Measurements from ENCODE around the gene CAMK2B.

CAMK2B gene

DNA sequence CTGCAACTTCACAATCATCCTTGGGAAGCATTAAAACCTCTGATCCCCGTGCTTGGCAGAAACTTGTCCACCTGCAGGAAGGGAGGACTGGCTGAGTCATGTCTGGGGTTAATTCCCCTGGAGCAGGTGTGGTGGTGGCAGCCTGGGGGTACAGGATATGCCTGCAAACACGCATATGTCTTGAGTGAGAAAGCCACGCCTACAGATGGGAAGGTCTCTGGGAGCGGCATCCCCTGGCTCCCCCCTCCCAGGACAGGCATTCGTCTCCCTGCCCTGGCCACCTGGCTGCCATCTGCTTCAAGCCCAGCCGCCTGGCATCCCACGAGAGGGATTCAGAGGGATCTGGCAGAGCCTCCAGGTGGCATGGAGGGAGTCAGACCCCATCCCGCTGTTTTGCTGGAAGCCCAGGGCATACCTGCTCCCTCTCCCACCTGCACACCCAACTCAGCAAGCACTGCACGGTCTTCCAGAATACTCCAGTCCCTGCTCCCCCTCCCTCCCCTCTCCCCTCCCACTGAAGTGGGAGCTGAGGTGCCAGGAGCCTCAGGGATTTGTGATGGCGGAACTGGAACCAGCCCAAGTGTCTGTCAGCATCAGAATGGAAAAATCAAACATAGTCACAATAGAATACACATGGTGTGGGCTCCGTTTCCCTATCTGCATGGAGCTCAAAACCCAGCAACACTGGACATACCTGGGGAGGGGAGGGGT is 61.0 kb downstream of the CAMK2B start:
- TF ChIP-seq, protein P1, sequence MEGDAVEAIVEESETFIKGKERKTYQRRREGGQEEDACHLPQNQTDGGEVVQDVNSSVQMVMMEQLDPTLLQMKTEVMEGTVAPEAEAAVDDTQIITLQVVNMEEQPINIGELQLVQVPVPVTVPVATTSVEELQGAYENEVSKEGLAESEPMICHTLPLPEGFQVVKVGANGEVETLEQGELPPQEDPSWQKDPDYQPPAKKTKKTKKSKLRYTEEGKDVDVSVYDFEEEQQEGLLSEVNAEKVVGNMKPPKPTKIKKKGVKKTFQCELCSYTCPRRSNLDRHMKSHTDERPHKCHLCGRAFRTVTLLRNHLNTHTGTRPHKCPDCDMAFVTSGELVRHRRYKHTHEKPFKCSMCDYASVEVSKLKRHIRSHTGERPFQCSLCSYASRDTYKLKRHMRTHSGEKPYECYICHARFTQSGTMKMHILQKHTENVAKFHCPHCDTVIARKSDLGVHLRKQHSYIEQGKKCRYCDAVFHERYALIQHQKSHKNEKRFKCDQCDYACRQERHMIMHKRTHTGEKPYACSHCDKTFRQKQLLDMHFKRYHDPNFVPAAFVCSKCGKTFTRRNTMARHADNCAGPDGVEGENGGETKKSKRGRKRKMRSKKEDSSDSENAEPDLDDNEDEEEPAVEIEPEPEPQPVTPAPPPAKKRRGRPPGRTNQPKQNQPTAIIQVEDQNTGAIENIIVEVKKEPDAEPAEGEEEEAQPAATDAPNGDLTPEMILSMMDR (IDR thresholded peaks at IDR 0.05; ENCODE audit: insufficient read depth, low read length, poor library complexity, severe bottlenecking): no peak
- no peak for TF ChIP-seq EZH2phosphoT487 (conservative IDR thresholded peaks at IDR 0.05; ENCODE audit: low read length)
- H3K9ac ChIP-seq (ENCODE audit: low read length): no peak overlapping the region
- no peaks in the 10 kb centered on the region for H3K27me3 ChIP-seq (ENCODE audit: low read length)
- H2AFZ ChIP-seq (ENCODE audit: low read depth, low read length, severe bottlenecking): no peak overlapping the region
- no peaks in the 10 kb centered on the region for H4K20me1 ChIP-seq (ENCODE audit: low read depth, low read length)
- no peaks in the 10 kb centered on the region for H3K9me2 ChIP-seq (replicated peaks; ENCODE audit: insufficient read depth, low read length)
- H3K4me2 ChIP-seq (ENCODE audit: low read depth, low read length, poor library complexity, severe bottlenecking): no peak overlapping the region
- H3F3A ChIP-seq (ENCODE audit: insufficient read depth): no peaks in the 10 kb centered on the region
- no peaks in the 10 kb centered on the region for H3K79me2 ChIP-seq (ENCODE audit: insufficient read depth, low read length)
- H3K9me3 ChIP-seq (ENCODE audit: insufficient read depth, low read length): no peaks in the 10 kb centered on the region
- no peaks in the 10 kb centered on the region for H3K36me3 ChIP-seq (ENCODE audit: low read length)
- no peak overlapping the region for H3K27ac ChIP-seq (ENCODE audit: low read depth, low read length)
- no peak overlapping the region for H3K4me3 ChIP-seq (ENCODE audit: insufficient read depth, low read length, poor library complexity, severe bottlenecking)

DNA sequence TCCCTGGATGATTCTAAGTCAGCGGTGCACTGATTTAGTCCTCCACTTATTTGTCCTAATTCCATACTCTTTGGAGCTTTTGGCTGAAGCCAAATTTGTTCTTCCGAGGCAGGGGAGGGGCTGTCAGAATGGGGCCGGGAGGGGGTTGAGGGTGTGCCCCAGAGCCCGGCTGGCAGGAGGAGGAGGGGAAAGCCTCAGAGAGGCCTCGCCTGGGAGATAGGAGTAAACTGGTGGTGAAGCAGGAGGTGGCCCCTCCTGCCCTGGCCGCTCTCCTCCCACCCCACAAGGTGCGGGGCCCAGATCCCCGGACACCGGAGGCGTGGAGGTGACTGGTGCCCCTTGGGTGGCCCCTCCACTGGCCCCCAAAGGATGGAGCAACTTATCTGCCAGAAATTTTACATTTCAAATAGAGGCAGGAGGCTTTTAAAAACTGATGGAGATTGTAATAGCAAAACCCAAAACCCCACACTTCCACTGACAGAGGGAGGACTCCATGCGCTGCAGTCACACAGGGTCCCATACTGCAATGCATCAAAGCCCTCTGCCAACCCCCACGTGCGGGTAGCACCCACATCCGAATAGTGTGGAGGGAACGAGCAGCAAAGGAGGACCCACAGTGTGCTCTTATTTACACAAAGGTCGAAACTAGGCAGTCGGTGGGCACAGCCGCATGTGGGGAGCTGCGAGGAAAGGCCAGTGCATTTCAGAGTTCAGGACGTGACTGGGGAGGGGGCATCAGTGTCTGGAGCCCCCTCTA is 61.9 kb downstream of the CAMK2B start:
- Histone ChIP-seq H3K27me3 (ENCODE audit: low read length) (no peaks in the 10 kb centered on the region), H3K79me2 (ENCODE audit: insufficient read depth, low read length) (no peaks in the 10 kb centered on the region), H3K4me2 (ENCODE audit: low read depth, low read length, poor library complexity, severe bottlenecking) (no peak overlapping the region), H3K36me3 (ENCODE audit: low read length) (no peaks in the 10 kb centered on the region), H2AFZ (ENCODE audit: low read depth, low read length, severe bottlenecking) (no peak overlapping the region), H3K27ac (ENCODE audit: low read depth, low read length) (no peak overlapping the region), H3K9me3 (ENCODE audit: insufficient read depth, low read length) (no peaks in the 10 kb centered on the region), H3K9ac (ENCODE audit: low read length) (no peak overlapping the region), H3K4me3 (ENCODE audit: insufficient read depth, low read length, poor library complexity, severe bottlenecking) (no peak overlapping the region), H4K20me1 (ENCODE audit: low read depth, low read length) (no peaks in the 10 kb centered on the region), H3K9me2 (replicated peaks; ENCODE audit: insufficient read depth, low read length) (no peaks in the 10 kb centered on the region), H3F3A (ENCODE audit: insufficient read depth) (no peaks in the 10 kb centered on the region)
- TF ChIP-seq EZH2phosphoT487 (conservative IDR thresholded peaks at IDR 0.05; ENCODE audit: low read length): no peak
- TF ChIP-seq, protein P1 (IDR thresholded peaks at IDR 0.05; ENCODE audit: insufficient read depth, low read length, poor library complexity, severe bottlenecking): no peak

DNA sequence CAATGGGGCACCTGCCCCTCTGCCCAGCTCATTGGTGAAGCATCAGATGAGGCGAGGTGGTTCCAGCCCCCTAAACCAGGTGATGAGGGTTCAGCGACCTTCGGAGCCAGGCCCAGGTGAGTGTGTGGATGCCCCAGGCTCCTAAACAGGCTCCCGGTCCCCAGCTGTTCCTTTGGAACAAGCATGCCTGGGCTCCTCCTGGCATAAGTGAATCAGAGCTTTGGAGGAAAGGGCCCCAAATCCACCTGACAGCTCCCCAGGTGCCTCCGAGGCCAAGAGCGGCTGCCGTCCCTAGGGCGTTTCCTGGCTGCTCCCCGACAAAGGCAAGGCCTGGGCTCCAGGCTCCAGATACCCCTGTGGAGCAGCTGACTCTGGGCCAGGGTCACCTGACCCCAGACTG is 63.4 kb downstream of the CAMK2B start:
- Histone ChIP-seq H3K27ac (ENCODE audit: low read depth, low read length) (no peak overlapping the region), H2AFZ (ENCODE audit: low read depth, low read length, severe bottlenecking) (no peak overlapping the region), H3K9me3 (ENCODE audit: insufficient read depth, low read length) (no peaks in the 10 kb centered on the region), H3K27me3 (ENCODE audit: low read length) (no peaks in the 10 kb centered on the region), H4K20me1 (ENCODE audit: low read depth, low read length) (no peaks in the 10 kb centered on the region), H3K4me3 (ENCODE audit: insufficient read depth, low read length, poor library complexity, severe bottlenecking) (no peak overlapping the region), H3K36me3 (ENCODE audit: low read length) (no peaks in the 10 kb centered on the region), H3K79me2 (ENCODE audit: insufficient read depth, low read length) (no peaks in the 10 kb centered on the region), H3K4me2 (ENCODE audit: low read depth, low read length, poor library complexity, severe bottlenecking) (no peak overlapping the region), H3F3A (ENCODE audit: insufficient read depth) (no peaks in the 10 kb centered on the region), H3K9ac (ENCODE audit: low read length) (no peak overlapping the region), H3K9me2 (replicated peaks; ENCODE audit: insufficient read depth, low read length) (no peaks in the 10 kb centered on the region)
- TF ChIP-seq, protein P1 (IDR thresholded peaks at IDR 0.05; ENCODE audit: insufficient read depth, low read length, poor library complexity, severe bottlenecking): no peak
- TF ChIP-seq EZH2phosphoT487 (conservative IDR thresholded peaks at IDR 0.05; ENCODE audit: low read length): no peak
